Ascending aorta (tissue), 2 donors: ENCODE data around the gene CPM. TPM values are rescaled to one million over a fixed set of nuclear protein-coding genes. Genes with fewer than 3 reads are reported as not detected.
"Not testable (repeated sequence)": the region's sequence is repeated elsewhere in the genome, so short reads cannot be mapped to it uniquely, and the experiment has no call there.

Experiments
- DNase-seq, 2 donors: peaks; one replicate each; pipeline ENCODE4 v3.0.0-alpha.2; 2019; ENCODE audit warnings: low spot score in 2 of 2
- H3K27ac ChIP-seq, 2 donors: fragments of 200-600 bp; sonication (generic); one replicate each; pipeline ENCODE4 v1.5.1; 2016 to 2017; ENCODE audit warnings: mild to moderate bottlenecking in 1 of 2
- H3K27me3 ChIP-seq: fragments of 200-600 bp; sonication (generic); one replicate; pipeline ENCODE4 v1.5.1; 2017
- H3K36me3 ChIP-seq, 2 donors: fragments of 200-600 bp; sonication (generic); one replicate each; pipeline ENCODE4 v1.5.1; 2016
- H3K4me1 ChIP-seq, 2 donors: fragments of 200-600 bp; sonication (generic); one replicate each; pipeline ENCODE4 v1.5.1; 2016 to 2017; ENCODE audit warnings: mild to moderate bottlenecking in 1 of 2
- H3K4me3 ChIP-seq, 2 donors: fragments of 200-600 bp; sonication (generic); one replicate each; pipeline ENCODE4 v1.5.1; 2016 to 2017; ENCODE audit warnings: mild to moderate bottlenecking in 1 of 2
- H3K9me3 ChIP-seq, 2 donors: fragments of 200-600 bp; sonication (generic); one replicate each; pipeline ENCODE4 v1.5.1; 2016
- intact Hi-C: fragments of 100-400 bp; cut with DNase I; formaldehyde crosslinking; loops from one replicate; pipeline ENCODE4 v1.15.1; 2023
- total RNA-seq: library from RNA; depleted of rRNA; stranded (reverse); fragments of >200 nt; gene quantifications from one replicate; pipeline ENCODE4 v1.1.0, GENCODE V29; 2016
- TF ChIP-seq, protein P1 (sequence below), 3 experiments: fragments of 200-600 bp in 2 of 3; fragments of 450-650 bp in 1 of 3; sonication (generic) in 2 of 3; IDR thresholded peaks; one replicate each; pipeline ENCODE4 v1.5.1; 2016 to 2019; ENCODE audit warnings: antibody characterized with exemption in 3 of 3, mild to moderate bottlenecking in 1 of 3, moderate library complexity in 1 of 3

The CPM gene
- total RNA-seq, 1 donor from 2014 or later: 48.1 TPM

- H3K27ac ChIP-seq: no peak overlapping the region
- H3K27me3 ChIP-seq: no peaks in the 10 kb centered on the region
- H3K36me3 ChIP-seq: peaks cover 45 to 73% of the 10 kb centered on the region in 2 donors
- no peaks in the 10 kb centered on the region for H3K9me3 ChIP-seq
- intact Hi-C loops: no loop called here
- TF ChIP-seq, protein P1, sequence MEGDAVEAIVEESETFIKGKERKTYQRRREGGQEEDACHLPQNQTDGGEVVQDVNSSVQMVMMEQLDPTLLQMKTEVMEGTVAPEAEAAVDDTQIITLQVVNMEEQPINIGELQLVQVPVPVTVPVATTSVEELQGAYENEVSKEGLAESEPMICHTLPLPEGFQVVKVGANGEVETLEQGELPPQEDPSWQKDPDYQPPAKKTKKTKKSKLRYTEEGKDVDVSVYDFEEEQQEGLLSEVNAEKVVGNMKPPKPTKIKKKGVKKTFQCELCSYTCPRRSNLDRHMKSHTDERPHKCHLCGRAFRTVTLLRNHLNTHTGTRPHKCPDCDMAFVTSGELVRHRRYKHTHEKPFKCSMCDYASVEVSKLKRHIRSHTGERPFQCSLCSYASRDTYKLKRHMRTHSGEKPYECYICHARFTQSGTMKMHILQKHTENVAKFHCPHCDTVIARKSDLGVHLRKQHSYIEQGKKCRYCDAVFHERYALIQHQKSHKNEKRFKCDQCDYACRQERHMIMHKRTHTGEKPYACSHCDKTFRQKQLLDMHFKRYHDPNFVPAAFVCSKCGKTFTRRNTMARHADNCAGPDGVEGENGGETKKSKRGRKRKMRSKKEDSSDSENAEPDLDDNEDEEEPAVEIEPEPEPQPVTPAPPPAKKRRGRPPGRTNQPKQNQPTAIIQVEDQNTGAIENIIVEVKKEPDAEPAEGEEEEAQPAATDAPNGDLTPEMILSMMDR (IDR thresholded peaks at IDR 0.05): no peak
- no peak overlapping the region for H3K4me3 ChIP-seq
- H3K4me1 ChIP-seq: no peaks in the 10 kb centered on the region
- DNase-seq: no peak
Measured at GRCh38 chr12:68842123-68842522, 90.8 kb downstream of the CPM start.

GRCh38 chr12:68841717-68842116 lies 91.3 kb downstream of the CPM start:
- H3K27me3 ChIP-seq: no peaks in the 10 kb centered on the region
- H3K27ac ChIP-seq: no peak overlapping the region
- no peaks in the 10 kb centered on the region for H3K9me3 ChIP-seq
- H3K36me3 ChIP-seq: peaks cover 49 to 77% of the 10 kb centered on the region in 2 donors
- TF ChIP-seq, protein P1 (IDR thresholded peaks at IDR 0.05): no peak
- intact Hi-C loops: no loop called here
- no peaks in the 10 kb centered on the region for H3K4me1 ChIP-seq
- DNase-seq: no peak
- H3K4me3 ChIP-seq: no peak overlapping the region

DNA sequence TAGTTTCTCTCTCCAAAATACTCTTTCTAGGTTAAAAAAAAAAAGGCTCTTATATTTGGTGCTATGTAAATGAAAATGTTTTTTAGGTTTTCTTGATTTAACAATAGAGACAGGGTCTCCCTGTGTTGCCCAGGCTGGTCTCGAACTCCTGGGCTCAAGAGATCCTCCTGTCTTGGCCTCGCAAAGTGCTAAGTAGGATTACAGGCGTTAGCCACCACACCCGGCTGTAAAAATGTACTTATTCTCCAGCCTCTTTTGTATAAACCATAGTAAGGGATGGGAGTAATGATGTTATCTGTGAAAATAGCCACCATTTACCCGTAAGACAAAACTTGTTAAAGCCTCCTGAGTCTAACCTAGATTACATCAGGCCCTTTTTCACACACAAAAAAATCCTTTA lies 91.8 kb downstream of the CPM start:
- H3K4me1 ChIP-seq, H3K4me3 ChIP-seq, H3K27me3 ChIP-seq, H3K27ac ChIP-seq, H3K9me3 ChIP-seq, intact Hi-C loops, DNase-seq: not testable (repeated sequence)
- H3K36me3 ChIP-seq: peaks cover 55 to 82% of the 10 kb centered on the region in 2 donors

GRCh38 chr12:68839183-68840147 lies 93.5 kb downstream of the CPM start:
- no peaks in the 10 kb centered on the region for H3K4me1 ChIP-seq
- peaks cover 69 to 92% of the 10 kb centered on the region in 2 donors for H3K36me3 ChIP-seq
- TF ChIP-seq, protein P1 (IDR thresholded peaks at IDR 0.05): no peak
- H3K9me3 ChIP-seq: no peaks in the 10 kb centered on the region
- H3K27ac ChIP-seq: no peak overlapping the region
- no peaks in the 10 kb centered on the region for H3K27me3 ChIP-seq
- no peak overlapping the region for H3K4me3 ChIP-seq
- intact Hi-C loops: loop anchor here (10.0 kb wide), 1 partner anchor 435 kb away; no protein-coding TSS in a partner anchor
- DNase-seq: no peak

- Histone ChIP-seq H3K27me3 (no peaks in the 10 kb centered on the region), H3K27ac (no peak overlapping the region), H3K36me3 (peaks cover 81 to 95% of the 10 kb centered on the region in 2 donors), H3K9me3 (no peaks in the 10 kb centered on the region), H3K4me3 (no peak overlapping the region), H3K4me1 (no peaks in the 10 kb centered on the region)
- intact Hi-C loops: loop anchor here (10.0 kb wide), 1 partner anchor 437 kb away; no protein-coding TSS in a partner anchor
- TF ChIP-seq, protein P1 (IDR thresholded peaks at IDR 0.05): no peak
- DNase-seq: no peak
Measured at GRCh38 chr12:68838046-68838886, 94.7 kb downstream of the CPM start.
